Measurements from ENCODE around the gene SAFB.
"Not testable (repeated sequence)": the region's sequence is repeated elsewhere in the genome, so short reads cannot be mapped to it uniquely, and the experiment has no call there.

SAFB gene

DNA sequence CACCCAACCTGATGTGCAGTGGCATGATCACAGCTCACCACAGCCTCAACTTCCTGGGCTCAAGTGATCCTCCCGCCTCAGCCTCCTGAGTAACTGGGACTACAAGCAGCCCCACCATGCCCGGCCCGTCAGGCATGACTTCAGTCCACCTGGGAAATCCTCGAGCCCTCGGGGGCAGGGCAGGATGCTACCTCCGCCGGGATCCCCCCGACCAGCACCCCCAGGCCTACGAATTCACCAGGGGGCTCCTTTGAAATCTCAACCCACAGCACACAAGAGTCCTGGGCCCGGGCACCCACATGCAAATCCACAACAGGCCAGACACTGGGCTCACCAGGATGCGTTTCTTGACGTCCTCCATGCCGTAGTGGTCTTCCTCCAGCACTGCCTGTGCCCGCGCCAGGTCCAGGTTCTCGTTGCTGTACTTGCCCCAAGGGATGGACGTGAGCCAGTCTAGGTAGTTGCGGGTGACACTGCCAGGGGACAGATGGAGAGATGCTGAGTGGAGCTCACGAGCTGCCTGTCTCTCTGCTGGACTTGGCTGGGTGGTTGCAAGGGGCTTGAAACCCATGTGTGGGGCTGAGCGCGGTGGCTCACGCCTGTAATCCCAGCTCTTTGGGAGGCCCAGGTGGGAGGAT lies 77.7 kb downstream of the SAFB start:
- no peak for DNase-seq

DNA sequence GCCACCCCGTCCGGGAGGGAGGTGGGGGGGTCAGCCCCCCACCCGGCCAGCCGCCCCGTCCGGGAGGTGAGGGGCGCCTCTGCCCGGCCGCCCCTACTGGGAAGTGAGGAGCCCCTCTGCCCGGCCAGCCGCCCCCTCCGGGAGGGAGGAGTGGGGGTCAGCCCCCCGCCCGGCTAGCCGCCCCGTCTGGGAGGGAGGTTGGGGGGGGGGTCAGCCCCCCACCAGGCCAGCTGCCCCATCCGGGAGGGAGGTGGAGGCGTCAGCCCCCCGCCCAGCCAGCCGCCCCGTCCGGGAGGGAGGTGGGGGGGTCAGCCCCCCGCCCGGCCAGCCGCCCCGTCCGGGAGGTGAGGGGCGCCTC lies 79.1 kb downstream of the SAFB start:
- DNase-seq, result not testable (repeated sequence)

DNA sequence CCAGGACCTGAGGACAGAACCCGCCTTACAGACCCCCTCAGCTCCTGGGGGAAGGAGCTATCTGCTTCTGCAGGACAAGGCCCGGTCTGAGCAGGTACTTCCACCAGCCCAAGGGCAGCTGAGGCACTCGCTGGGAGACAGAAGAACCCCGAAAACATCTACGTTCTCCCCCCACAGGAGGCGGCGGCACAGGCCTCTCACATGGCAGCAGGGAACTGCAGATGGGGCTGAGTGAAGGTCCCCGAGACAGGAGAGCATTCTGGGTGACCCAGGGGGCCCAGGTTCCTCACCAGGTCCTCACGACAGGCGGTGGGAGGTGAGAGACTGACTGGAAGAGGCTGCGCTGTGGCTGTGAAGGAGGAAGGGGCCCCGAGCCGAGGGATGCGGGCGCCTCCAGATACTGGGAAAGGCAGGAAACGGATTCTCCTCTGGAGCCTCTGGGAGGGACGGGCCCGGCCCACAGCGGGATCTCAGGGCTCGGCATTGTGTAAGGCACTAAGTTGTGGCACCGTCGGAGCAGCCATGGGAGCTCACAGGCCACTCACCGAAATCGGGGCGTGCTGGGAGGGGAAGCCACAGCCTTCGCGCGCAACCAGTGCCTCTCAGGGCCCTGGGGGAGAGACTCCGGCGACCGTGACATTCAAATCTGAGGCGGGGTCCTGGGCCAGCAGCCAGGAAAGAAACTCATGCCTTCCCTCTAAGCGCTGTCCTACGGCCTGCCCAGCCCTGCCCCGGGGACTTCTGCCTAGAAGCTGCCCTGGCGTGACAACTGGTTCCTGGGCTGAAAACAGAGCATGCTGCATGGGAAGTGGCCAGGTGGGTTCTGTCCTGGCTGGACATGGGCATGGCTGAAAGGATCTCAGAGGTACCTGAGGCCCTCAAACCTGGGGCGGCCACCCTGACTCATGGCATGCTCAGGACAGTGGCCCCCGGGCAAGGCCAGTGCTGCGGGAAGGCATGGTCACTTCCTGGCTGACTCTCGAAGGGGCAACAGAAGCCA lies 81.2 kb downstream of the SAFB start:
- no peak for DNase-seq

DNA sequence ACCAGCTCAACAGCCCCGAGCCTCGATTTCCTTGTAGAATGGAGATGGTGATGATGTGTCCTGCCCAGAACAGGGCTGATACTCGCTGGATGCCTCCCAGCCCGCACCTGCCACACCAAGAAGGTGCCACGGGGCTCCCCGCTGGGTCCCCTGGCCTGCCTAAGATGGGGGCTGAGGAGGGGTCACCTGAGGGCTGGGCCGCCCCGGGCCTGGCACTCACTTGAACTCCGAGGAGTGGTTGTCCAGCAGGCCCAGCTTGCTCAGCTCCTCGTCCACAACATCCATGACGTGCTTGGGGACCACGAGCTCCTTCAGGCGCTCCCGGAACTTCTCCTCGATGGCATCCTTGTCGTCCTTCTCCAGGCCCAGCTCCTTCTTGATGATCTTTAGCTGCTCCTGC lies 82.7 kb downstream of the SAFB start:
- DNase-seq, result no peak

DNA sequence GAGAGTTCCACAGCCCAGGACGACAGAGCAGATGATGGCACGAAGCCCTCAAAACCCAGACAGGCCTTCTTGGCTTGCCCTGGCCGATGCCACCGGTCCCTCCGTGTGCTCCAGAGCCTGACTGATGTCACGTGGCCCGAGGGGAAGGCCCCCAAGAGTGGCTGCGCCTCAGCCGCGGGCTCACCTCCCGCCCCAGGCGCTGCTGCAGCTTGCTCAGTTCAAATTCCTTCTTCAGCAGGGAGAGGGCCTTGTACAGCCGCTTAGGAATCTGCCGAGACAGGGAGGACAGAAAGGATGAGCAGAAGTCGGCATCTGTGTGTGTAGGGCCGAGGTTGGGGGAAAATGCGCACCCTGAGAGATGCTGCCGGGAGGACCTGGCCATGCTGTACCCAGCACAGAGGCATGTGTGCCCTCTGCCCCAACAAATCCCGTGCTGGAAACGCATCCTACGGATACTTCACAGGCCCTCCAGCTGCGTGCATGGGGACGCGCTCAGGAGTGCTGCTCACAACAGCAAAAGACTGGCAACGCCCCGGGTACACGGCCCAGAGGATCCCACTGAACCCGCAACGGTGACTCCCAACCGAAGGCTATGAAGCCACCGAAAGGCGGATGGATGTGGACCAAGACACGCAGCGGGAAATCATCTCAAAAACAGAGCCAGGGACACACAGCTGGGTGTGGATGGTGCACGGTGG lies 84.1 kb downstream of the SAFB start:
- DNase-seq, result no peak

- DNase-seq, result no peak
These were observed 85.0 kb downstream of the SAFB start for GRCh38 chr19:5707576-5708575.

DNA sequence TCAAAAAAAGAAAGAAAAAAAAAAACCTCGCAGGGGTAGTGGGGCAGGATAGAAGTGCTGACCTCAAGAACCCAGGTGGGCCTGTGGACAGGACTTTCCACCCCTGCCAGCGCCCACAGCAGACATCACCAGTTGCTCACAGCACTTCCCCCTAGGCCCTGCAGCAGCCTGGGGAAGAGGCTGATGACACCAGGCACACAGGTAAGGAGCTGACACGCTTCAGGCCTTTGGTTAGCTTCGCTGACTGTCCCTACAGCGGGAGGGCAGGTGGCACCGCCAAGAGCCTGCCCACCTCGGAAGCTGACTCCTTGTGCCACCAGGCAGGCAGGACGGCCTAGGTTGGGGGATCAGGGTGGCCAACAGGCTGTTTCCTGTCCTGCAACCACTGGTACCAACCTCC lies 88.1 kb downstream of the SAFB start:
- DNase-seq, result no peak

DNA sequence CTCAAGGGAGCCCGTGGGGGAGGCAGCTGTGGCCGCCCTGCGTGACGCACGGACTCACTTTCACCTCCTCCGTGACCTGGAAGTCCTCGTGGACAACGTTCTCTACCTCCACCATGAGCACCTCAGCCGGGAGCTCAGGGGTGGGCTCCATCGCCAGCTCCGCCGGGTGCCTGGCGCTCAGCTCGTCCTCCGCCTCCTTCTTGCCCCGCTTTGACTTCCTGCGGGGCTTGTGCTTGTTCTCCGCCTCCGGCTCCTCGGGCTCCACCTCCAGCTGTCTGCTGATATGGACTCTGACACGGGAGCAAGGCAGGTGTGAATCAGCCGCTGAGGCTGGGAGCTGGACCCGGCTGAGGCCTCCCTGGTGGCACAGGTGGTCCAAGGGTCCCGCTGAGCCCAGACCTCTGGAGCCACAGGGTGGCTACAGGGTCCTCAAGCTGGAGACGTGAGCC lies 88.9 kb downstream of the SAFB start:
- no peak for DNase-seq

DNA sequence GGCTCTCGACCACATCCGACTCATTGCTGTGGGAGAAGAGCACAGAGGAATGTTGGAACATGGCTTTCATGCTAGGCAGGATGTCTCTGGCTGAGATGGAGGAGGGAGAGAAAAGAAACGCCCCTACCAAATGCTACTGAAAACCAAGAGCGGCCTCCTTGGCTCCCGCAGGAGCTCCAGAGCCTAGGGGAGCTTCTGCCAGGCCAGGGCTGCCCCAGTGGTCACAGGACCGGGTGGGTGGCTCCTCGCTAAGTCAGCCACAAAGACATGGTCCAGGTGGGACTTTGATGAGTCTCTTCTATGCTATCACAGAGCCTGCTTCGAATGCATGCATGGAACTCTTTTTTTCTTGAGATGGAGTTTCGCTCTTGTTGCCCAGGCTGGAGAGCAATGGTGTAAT lies 90.3 kb downstream of the SAFB start:
- DNase-seq, result no peak

DNA sequence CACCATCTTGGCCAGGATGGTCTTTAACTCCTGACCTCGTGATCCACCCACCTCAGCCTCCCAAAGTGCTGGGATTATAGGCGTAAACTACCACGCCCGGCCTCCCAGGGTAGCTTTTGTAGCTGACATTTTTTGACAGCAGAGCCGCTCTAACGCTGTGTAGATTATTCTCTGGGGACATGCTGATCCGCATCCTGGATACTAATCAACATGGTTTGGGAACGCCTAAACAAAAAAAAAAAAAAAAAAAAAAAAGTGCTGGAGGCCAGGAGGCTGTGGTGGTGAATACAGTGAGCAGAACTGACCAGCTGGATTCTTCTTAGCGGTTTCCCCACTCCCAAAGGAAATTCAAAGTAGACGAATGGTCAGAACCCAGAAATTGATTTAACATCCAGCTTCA lies 91.9 kb downstream of the SAFB start:
- DNase-seq, result no peak

DNA sequence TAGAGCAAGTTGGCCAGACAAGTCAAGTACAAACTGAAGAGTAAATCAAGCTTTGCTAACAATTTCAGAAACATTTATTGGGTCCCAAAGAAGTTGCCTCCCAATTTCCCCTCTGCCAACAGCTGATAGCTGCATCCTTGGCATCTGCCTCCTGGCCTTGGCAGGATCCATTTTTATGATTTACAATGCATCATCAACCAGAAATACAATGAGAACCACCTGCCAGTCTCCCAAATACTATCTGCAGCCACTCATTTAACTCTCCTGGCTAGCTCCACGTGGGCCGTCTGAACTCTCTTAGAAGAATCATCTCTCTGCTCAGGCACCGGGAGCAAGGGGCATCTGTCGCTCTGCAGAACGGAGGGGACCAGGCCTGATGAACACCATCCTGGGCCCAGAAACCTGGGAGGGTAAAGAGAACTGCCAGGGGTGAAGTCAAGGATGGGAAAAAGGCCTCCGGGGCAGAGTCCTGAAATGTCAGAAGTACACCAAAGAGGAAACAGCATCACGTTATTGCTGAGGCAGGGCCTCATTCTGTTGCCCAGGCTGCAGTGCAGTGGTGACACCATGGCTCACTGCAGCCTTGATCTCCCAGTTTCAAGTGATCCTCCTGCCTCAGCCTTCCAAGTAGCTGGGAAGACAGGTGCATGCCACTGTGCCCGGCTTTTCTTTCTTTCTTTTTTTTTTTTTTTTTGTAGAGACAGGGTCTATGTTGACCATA lies 94.5 kb downstream of the SAFB start:
- DNase-seq, result no peak

All from NCI-H69 (cell line).